Measurements from ENCODE around the gene CFAP20DC. TPM values are rescaled to one million over a fixed set of nuclear protein-coding genes. Genes with fewer than 3 reads are reported as not detected.
"Not testable (repeated sequence)": the region's sequence is repeated elsewhere in the genome, so short reads cannot be mapped to it uniquely, and the experiment has no call there.

Gene CFAP20DC
- under 1 TPM in 3 of 10 donors, not detected in 7; 0.13 to 0.25 (median 0.14) TPM for total RNA-seq
- under 1 TPM in 1 of 2 donors, not detected in 1; 0.14 TPM for polyA plus RNA-seq
- long read RNA-seq, donor 1: 0 reads
- long read RNA-seq, donor 2: 0 reads
- long read RNA-seq, donor 3: 0 reads

GRCh38 chr3:59049671-59050331 is at the start of gene CFAP20DC:
CFAP20DC (minus strand) TSS chr3:59050025; CDS start chr3:59049631, 394 bp downstream.
- 3% methylated on average over 59 to 60 of the region's 60 CpGs for WGBS, 2 donors
- intact Hi-C loops (cut with DNase I): loop anchor here in 8 of 10 donors (5.0 to 10.0 kb wide), 3 partner anchors 225 to 408 kb away; no protein-coding TSS in a partner anchor
- TF ChIP-seq, protein P1, sequence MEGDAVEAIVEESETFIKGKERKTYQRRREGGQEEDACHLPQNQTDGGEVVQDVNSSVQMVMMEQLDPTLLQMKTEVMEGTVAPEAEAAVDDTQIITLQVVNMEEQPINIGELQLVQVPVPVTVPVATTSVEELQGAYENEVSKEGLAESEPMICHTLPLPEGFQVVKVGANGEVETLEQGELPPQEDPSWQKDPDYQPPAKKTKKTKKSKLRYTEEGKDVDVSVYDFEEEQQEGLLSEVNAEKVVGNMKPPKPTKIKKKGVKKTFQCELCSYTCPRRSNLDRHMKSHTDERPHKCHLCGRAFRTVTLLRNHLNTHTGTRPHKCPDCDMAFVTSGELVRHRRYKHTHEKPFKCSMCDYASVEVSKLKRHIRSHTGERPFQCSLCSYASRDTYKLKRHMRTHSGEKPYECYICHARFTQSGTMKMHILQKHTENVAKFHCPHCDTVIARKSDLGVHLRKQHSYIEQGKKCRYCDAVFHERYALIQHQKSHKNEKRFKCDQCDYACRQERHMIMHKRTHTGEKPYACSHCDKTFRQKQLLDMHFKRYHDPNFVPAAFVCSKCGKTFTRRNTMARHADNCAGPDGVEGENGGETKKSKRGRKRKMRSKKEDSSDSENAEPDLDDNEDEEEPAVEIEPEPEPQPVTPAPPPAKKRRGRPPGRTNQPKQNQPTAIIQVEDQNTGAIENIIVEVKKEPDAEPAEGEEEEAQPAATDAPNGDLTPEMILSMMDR (IDR thresholded peaks at IDR 0.05): no peak
- Histone ChIP-seq H3K9me3 (no peaks in the 10 kb centered on the region), H3K4me1 (peaks cover 0 to 7% (median 4%) of the 10 kb centered on the region in 9 donors), H3K27me3 (no peaks in the 10 kb centered on the region), H3K27ac (peak within 1 kb of the TSS in 6 of 10 donors; percentile 20 to 83 (median 52)), H3K4me3 (peak within 1 kb of the TSS; percentile 24 to 77 (median 63)), H3K36me3 (no peaks in the 10 kb centered on the region)
- ATAC-seq (peak; percentile 97 to 100 (median 98)), DNase-seq (peak; percentile 86 to 92)

DNA sequence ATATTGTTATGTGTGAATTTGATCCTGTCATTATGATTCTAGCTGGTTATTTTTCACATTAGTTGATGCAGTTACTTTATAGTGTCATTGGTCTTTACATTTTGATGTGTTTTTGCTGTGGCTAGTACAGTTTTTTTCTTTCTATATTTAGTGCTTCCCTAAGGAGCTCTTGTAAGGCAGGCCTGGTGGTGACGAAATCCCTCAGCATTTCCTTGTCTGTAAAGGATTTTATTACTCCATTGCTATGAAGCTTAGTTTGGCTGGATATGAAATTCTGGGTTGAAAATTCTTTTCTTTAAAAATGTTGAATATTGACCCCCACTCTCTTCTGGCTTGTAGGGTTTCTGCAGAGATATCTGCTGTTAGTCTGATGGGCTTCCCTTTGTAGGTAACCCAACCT is 48.7 kb upstream of the CFAP20DC start:
- Histone ChIP-seq H3K27me3 (peaks cover 0 to 14% (median 0%) of the 10 kb centered on the region in 7 donors), H3K9me3 (peaks cover 0 to 12% (median 0%) of the 10 kb centered on the region in 11 donors)
- H3K4me3 ChIP-seq; intact Hi-C loops (cut with DNase I); H3K4me1 ChIP-seq; ATAC-seq; H3K36me3 ChIP-seq; H3K27ac ChIP-seq; DNase-seq: not testable (repeated sequence)
- WGBS, 2 donors: 59 to 72% methylated on average over 1 of the region's 1 CpG

- 88 to 90% methylated on average over 3 of the region's 3 CpGs for WGBS, 2 donors
- ATAC-seq (no peak), DNase-seq (no peak)
- no peaks in the 10 kb centered on the region for H3K27me3 ChIP-seq
- no peak overlapping the region for H3K4me3 ChIP-seq
- no peaks in the 10 kb centered on the region for H3K4me1 ChIP-seq
- no peaks in the 10 kb centered on the region for H3K36me3 ChIP-seq
- intact Hi-C loops (cut with DNase I): no loop called here
- no peak overlapping the region for H3K27ac ChIP-seq
- TF ChIP-seq, protein P1 (IDR thresholded peaks at IDR 0.05): no peak
- H3K9me3 ChIP-seq: peaks cover 0 to 12% (median 0%) of the 10 kb centered on the region in 11 donors
Observed at GRCh38 chr3:59094446-59094845, 44.6 kb upstream of the CFAP20DC start.

DNA sequence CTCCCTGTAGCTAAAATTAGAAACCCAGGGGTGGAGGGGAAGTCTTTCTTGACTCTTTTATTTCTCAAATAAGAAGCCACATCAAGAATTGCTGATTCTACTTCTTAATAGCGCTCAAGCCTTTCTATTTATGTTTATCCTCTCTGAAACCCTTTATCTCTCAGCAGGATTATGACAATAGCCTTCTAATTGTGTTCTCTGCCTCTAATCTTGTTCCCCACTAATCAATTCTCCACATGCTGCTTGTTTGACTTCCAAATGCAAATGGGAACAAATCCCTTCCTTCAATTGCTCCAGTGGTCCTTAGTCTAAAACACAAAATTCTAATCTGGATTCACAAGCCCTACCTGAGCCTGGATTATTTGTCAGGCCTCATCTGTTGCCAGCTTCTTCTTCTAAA is 43.7 kb upstream of the CFAP20DC start:
- WGBS, 2 donors: 48 to 66% methylated on average over 1 of the region's 1 CpG
- intact Hi-C loops (cut with DNase I): no loop called here
- no peaks in the 10 kb centered on the region for H3K4me1 ChIP-seq
- TF ChIP-seq, protein P1 (IDR thresholded peaks at IDR 0.05): no peak
- ATAC-seq (no peak), DNase-seq (no peak)
- H3K9me3 ChIP-seq: peaks cover 0 to 12% (median 0%) of the 10 kb centered on the region in 11 donors
- H3K27me3 ChIP-seq: no peaks in the 10 kb centered on the region
- no peaks in the 10 kb centered on the region for H3K36me3 ChIP-seq
- H3K4me3 ChIP-seq: no peak overlapping the region
- no peak overlapping the region for H3K27ac ChIP-seq

- peaks cover 0 to 2% (median 0%) of the 10 kb centered on the region in 11 donors for H3K9me3 ChIP-seq
- H3K36me3 ChIP-seq: no peaks in the 10 kb centered on the region
- TF ChIP-seq, protein P1 (IDR thresholded peaks at IDR 0.05): no peak
- no peak overlapping the region for H3K4me3 ChIP-seq
- H3K27me3 ChIP-seq: peaks cover 0 to 8% (median 0%) of the 10 kb centered on the region in 7 donors
- DNase-seq (no peak), ATAC-seq (no peak)
- no peak overlapping the region for H3K27ac ChIP-seq
- no peaks in the 10 kb centered on the region for H3K4me1 ChIP-seq
- WGBS, 2 donors: 27 to 34% methylated on average over 1 of the region's 1 CpG
- intact Hi-C loops (cut with DNase I): no loop called here
Observed at GRCh38 chr3:59088761-59089160, 38.9 kb upstream of the CFAP20DC start.

Data from heart right ventricle (tissue), 16 donors.